HG03280 (cell line): ENCODE results near the gene RAI14.

Source experiments
- ATAC-seq: cut with Tn5 transposase; IDR thresholded peaks from one replicate; pipeline ENCODE4 v1.9.1; 2021; ENCODE audit warnings: mild to moderate bottlenecking, moderate library complexity; ENCODE audit not compliant: unreplicated experiment

RAI14 gene

DNA sequence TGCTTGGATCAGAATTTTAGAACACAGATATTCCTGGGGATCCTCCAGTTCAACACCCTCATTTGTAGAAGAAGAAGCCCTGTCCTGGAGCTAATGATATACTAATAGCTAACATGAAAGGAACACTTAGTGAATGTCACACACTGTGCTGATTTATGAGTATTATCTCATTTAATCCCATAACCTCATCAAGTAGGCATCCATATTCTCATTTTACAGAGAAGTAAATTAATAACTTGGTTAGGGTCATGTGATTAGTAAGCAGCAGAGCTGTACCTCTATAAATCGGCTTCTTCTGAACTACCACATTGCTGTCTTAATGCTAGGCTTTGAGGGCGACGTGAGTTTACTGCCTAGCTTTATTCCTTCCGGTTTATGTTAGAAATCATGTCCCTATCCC, 188.9 kb downstream of the RAI14 start:
- no peak for ATAC-seq

DNA sequence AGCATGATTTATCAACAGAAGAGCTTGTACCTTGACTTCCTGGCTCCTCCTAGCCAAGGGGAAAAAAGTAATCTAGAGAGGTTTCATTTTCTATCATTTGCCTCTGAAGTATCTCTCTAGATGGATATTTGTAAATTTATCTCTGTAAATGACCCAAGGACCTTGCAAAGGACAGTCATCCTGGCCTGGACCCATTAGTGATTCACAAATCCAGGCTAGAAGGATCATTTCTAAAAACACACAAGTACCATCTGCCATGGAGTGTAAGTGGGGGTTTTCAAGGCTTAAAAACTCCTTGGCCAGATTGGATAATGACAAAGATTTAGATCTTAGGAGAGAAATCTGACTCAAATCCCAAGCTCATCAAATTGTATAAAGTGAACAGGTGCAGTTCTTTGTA, 190.9 kb downstream of the RAI14 start:
- no peak for ATAC-seq

DNA sequence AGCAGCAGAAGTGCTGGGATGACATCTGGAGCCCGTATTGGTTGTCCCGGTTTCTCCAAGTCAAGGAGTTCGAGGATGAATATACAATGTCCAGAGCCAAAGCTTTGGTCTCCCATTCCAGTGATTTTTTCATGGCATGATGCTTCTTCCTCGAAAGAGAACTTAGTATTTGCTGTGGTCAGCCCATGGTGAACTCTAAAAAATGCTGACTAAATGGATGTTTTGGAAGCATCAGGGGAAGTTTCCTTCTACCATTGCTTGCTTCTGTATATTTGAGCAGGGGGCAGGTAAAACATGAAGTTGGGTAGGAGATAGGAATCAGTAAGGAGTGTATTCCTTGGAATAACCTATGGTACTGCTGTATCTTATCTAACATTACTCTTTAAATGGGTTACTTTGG, 191.4 kb downstream of the RAI14 start:
- ATAC-seq = no peak

DNA sequence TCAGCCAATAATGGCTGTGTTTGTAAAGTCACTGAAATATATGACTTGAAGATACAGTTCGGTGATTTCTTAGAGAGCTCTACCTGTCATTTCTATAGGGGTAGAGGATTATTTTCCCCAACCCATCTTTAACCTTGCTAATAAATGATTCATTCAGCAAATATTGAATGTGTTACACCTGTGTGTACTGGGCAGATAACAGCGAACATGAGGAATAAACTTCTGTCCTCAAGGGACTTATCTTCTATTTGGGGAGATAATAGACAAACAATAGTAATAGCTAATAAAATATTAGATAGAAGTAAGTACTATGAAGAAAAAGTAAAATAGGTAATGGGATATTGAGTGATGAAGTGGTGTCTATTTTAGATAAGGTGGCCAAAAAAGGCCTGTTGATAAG, 192.1 kb downstream of the RAI14 start:
- ATAC-seq = no peak

DNA sequence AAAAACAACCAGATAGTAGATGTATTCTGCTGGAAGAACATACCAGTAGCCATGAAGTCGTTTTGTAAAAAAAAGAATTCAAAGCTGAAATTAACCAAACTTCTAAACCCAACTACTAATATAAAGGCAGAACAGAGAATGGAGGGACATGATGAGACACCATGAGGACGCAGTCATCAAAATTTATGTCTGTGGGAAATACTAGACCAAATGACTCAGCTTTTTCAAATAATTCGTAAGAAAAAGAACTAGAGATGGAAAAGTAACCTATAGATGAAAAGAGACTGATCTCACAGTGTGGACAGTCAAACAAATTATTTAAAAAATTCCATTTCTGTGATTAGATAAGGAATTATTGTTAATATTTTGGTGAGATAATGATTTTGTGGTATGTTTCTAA, 193.1 kb downstream of the RAI14 start:
- ATAC-seq = no peak

DNA sequence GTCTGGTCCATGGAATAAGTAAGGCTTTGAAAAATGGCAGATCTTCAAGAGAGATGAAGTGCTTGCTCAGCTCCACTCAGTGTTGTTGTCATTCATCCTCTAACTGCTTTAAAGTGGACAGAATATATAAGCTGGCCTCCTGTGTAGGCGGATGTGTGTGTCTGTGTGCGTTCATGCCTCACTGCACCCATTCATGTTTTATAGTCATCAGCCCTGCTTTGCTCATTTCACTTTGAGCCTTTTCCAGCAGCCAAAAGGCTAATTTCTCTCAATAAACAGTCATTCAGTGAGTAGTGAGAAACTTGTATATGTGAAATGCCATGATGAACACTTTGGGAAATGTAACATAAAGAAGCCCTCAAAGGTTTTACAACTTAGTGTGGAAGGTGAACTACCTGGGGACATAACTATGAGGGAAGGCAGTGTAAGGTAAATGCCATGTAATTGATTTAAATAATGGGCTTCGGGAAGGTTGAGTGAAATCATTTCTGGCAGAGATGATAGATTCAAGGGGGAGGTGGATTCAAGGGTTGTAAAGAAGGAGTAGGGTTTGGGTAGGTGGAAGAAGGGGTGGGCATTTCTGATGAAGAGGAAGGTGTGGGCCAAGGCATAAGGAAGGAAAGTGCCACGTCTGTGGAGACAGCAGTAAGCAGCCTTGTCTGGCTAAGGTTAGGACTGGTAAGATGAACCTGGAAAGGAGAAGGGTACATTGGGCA, 198.5 kb downstream of the RAI14 start:
- ATAC-seq = peak; percentile 88

DNA sequence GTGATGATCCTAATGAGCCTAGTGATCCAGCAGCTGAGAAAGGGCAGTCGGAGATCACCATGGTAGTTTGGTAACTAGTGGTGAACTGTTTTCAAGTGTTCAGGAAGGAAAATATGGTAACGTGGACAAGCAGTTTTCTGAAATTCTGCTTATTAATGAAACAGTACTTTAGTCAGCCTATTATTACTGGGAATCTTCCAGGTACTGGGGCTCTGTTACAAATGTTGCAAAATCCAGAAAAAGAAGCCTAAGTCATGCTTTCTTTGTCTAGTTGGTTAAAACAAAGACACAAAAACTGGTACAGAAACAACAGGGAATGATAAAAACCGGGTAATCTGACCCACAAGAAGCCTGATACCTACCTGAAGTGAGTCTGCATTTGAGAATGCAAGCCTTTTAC, 201.0 kb downstream of the RAI14 start:
- no peak for ATAC-seq

DNA sequence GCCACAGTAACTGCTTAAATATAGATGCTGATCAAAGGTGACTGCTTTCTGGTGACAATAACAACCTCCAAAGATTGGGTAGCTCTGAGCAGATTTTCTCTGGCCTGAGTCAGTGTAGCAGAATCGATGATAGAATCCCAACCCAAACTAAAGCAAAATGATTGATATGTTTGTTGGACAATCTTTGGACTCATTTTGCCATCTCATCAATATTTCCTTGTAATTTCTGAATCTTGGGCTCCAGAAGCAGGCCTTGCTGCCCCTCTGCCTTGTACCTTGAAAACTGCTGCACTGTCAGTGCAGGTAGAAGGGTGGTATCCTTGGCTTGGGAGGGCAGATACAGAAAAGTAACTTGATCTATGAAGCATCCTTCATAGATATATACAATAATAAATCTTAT, 201.8 kb downstream of the RAI14 start:
- no peak for ATAC-seq

DNA sequence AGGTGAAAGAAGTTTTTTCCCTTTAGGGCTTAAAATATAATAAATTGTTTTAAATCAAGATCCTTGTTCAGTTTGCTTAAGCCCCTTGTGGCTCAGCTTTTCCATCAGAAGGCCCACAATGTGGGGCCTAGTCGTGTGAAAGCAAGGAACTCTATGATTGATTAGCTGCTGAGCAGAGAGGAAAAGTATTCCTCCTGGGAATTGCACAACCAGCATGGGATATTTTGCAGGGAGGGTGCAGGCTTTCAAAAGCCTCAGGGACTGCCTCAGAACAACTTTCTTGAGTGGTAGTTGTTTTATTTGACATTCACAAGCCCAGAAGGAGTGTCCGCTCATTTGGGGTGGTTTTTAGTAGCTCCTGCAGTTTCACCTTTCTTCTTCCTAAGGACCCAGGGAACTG, 202.7 kb downstream of the RAI14 start:
- ATAC-seq = no peak

DNA sequence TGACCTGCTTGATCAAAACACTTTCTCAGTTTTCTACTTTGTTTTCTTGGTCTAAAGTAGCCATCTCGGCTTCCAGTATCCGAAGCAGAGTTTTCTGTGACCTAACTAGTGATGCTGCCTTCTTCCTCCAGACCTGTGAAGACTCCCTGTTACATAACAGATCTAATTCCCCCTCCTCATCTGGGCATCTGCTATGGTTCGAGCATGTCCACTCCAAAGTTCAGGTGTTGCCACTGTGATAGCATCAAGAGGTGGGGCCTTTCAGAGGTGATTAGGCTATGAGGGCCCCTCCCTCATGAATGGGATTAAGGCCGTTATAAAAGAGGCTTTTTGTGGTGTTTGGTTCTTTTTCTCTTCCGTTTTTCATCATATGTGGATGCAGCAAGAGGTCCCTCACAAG, 203.1 kb downstream of the RAI14 start:
- ATAC-seq = no peak

DNA sequence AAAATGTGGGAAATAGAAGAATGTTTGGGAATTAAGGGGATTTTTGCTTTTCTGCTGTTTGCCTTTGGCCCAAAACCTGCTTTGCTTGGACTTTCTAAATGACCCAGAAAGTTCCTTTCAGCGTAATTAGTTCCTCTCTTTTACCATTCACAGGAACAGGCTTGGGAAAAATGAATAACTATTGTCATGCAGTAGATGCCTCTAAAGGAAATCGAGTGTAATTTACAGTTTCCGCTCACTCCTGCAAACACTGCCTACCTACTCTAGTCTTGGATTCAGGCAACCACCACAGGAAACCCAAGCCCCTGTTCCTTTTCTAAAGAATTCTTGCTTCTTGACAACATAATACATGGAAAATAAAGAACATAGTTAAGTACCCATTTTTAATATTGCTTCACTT, 207.8 kb downstream of the RAI14 start:
- ATAC-seq = no peak

DNA sequence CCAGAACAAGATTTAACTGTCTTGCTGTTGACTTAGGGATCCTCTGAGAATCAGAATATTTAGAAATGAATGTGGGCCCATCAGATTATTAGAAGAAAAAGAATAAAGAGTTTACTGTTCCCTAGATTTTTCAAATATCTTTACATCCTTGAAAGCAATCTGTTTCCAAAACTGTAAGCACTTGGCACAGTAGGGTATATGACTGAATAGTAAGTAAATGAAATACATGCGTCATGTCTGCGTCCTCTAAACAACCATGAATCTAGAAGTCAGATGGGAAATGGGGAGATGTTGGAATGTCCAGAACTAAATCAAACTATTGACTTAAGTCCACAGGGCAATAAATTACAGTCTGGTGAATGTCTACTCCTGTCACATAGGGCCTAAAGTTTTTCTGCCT, 209.0 kb downstream of the RAI14 start:
- no peak for ATAC-seq

DNA sequence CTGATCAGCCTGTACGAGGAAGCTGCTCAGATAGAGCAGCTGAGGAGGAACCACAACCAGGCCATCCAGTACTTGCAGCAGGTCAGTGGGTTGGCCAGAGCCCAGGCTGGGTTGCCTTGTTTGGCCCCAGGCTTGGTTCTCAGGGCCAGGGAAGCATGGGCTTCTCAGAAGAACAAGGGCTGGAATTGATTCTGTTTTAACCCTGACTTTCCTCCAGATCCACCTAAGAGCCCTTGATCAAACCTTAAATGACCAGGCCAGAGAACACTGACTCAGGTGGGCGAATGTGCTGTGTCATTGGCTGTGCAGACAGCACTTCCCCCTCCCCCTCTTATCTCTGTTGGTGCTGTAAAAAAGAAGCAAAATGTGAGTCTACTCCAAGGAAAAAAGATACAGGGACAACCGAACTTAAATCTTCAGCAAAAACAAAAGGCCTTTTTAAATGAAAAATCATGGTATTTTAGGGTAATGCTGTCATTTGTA, 210.9 kb downstream of the RAI14 start:
- ATAC-seq = no peak

DNA sequence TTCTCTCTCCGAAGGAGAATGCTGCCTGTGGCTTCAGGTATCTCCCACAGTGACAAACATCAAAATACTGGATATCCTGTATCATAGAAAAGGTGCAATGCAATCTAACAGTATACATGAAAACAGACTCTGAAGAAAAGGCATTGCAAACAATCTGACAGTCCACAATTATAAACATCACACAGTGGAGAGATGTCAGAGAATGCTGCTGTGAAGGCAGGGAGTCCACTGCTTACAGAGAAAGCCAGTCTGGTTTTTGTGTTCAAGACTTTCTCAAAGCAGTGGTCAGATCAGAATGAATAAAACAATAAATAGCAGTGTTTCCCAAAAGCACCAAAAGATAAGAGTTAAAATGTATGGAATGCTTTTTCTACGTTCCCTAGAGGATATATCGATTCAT, 211.5 kb downstream of the RAI14 start:
- no peak for ATAC-seq

DNA sequence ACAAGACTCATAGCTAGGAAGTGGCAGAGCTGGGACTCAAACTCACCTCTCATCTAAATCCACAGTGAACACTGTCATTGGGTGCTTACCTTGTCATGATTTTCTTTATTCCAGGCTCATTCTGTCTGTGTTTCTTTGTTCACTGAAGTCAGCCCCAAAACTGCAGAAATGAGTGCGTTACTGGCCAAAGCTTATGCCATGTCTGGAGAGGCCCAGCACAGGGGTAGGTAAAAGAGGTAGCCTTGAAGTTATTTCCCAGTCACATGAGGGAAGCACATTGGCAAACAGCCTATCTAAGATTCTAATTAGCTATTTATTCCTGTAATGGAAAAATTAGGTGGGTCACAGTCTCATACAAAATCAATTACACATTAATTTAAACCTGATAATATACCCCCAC, 212.7 kb downstream of the RAI14 start:
- ATAC-seq = no peak

DNA sequence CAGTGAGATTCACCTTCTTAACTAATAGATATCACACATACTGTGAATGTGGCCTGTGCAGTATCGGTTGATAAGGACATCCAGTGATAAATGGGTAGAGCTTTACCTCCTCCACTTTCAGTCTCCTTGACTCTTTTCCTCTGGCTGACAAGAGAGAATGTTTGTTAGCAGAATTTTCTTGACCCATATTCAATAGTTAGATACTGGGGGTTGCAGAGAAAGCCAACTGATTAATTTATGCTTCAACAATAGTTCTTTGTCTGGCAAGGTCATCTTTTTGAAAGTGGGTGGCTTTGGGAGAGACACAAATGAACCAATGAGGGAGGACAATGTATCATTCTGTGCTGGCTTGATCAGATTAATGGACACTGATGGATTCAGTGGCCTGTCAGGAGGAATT, 213.1 kb downstream of the RAI14 start:
- no peak for ATAC-seq

DNA sequence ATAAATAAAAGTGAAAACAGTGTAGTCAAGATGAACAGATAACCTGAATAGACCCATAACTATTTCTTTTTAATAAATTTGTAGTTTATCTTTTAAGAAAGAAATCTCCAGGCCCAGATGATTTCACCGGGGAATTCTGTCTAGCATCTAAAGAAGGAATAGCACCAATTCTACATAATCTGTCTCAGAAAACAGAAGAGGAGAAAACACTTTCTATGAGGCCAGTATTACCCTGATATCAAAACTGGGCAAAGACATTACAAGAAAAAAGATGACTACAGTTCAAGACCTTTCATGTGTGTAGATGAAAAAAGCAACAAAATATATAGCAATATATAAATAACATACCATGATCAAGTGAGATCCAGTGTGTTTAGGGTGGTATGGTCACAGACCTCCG, 214.3 kb downstream of the RAI14 start:
- no peak for ATAC-seq

DNA sequence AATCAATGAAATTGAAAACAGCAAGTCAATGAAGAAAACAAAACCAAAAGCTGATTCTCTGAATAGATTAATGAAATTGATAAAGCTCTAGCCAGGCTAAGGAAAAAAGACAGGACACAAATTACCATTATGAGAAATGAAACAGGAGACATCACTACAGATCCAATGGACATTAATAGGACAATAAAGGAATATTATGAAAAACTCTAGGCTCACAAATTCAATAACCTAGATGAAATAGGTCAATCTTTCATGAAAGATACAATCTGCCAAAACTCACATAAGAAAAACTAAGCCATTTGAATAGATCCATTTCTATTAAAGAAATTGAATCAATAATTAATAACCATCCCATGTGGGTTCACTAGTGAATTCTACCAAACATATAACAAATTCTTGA, 220.1 kb downstream of the RAI14 start:
- ATAC-seq = no peak

DNA sequence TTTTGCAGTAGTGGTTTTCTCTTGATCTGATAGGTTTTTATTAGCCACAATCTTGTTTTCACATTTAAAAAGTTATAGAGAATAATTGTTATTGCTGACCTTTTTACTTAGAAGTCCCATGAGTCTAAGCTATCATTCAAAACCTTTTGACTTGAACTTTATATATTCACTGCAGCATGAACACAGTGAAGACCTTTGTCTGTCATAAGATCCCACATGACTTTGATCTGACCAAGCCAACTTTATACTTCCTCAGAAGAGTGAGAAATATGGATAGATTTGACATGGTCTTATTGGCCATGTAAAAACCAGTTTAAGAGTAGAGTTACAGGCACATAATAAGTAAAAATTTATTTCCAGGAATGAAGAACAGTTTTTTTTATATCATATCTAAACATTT, 225.1 kb downstream of the RAI14 start:
- ATAC-seq = no peak
